ENCODE data around the gene ATOSB. TPM values are rescaled to one million over a fixed set of nuclear protein-coding genes. Genes with fewer than 3 reads are reported as not detected.

ATOSB gene
- total RNA-seq, 1 experiment from 2014 or later, result 9.2 TPM

DNA sequence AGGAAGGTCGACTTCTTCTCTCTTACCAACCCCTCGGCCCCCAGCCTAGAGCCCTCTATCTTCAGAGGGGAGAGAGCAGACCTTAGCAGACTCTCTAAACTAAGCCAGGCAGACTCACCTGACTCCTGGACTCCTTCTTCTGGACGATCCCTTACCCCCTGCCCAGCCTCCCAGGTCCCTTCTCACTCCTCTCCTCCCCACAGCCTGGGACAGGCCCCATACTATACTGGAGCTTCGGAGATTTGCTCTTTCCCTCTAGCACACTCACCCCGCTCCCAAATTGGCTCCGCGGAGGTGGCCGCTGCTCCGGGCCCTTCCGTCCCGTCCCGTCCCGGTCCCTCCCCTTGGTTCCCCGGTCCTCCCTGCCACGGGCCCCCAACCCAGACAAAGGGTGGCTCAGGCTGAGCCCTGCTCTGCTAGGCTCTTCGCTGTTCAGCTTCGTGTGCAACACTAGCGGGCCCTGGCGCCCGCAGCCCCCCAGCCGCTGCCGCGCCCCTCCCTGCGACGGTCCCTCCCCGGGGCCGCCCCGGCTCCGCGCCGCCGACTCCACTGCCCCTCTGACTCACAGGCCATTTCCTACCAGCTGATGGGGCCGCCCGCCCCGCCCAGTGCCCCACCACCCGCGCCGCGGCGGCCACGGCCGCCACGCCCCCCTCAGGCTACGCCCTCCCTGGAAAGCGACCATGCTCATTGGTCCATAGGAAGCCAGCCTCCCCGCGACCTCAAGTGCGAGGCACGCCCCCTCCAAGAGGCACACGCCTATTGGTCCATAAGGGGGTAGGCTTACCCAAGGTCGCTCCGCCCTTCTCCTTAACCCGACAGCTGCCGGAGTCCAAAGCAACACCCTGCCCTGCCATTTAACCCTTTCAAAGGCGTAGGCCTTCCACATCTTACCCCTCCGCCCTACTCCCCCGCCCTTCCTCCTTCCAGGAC, 4.4 kb downstream of the ATOSB start:
- H3K9ac ChIP-seq (ENCODE audit: low read length), result peak overlapping the region; percentile 63
- TF ChIP-seq EZH2 (IDR thresholded peaks at IDR 0.05; ENCODE audit: low read length, unreplicated experiment) (no peak), EZH2phosphoT487 (IDR thresholded peaks at IDR 0.05; ENCODE audit: borderline replicate concordance, low read length) (no peak)
- TF ChIP-seq, protein P1, sequence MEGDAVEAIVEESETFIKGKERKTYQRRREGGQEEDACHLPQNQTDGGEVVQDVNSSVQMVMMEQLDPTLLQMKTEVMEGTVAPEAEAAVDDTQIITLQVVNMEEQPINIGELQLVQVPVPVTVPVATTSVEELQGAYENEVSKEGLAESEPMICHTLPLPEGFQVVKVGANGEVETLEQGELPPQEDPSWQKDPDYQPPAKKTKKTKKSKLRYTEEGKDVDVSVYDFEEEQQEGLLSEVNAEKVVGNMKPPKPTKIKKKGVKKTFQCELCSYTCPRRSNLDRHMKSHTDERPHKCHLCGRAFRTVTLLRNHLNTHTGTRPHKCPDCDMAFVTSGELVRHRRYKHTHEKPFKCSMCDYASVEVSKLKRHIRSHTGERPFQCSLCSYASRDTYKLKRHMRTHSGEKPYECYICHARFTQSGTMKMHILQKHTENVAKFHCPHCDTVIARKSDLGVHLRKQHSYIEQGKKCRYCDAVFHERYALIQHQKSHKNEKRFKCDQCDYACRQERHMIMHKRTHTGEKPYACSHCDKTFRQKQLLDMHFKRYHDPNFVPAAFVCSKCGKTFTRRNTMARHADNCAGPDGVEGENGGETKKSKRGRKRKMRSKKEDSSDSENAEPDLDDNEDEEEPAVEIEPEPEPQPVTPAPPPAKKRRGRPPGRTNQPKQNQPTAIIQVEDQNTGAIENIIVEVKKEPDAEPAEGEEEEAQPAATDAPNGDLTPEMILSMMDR (conservative IDR thresholded peaks at IDR 0.05; ENCODE audit: low read depth, low read length), result no peak
- peak overlapping the region; percentile 94 for H3K4me2 ChIP-seq (ENCODE audit: low read length)
- peak overlapping the region; percentile 41 for H3K27ac ChIP-seq (ENCODE audit: low read length)
- H3K9me3 ChIP-seq (ENCODE audit: low read length), result no peaks in the 10 kb centered on the region
- no peaks in the 10 kb centered on the region for H3K9me2 ChIP-seq (replicated peaks; ENCODE audit: low read length)
- ChIA-PET POLR2A (ENCODE audit: unreplicated experiment) (interaction anchor here (0.6 kb wide), 2 partner anchors 50 to 52 kb away, joined by 4 to 7 read pairs; no protein-coding TSS in a partner anchor), CTCF (interaction anchor here (0.6 kb wide), 1 partner anchor 8 kb away, joined by 5 read pairs; no protein-coding TSS in a partner anchor)
- ATAC-seq (peak; percentile 62), DNase-seq (peak; percentile 94)
- H3K4me3 ChIP-seq (ENCODE audit: low read length), result peak overlapping the region; percentile 82
- no peaks in the 10 kb centered on the region for H3K79me2 ChIP-seq (ENCODE audit: low read length)
- H2AFZ ChIP-seq (ENCODE audit: low read length), result peak overlapping the region; percentile 80
- no peaks in the 10 kb centered on the region for H4K20me1 ChIP-seq (ENCODE audit: low read length)
- H3K27me3 ChIP-seq (ENCODE audit: low read length), result no peaks in the 10 kb centered on the region
- H3K36me3 ChIP-seq (ENCODE audit: low read depth, low read length), result no peaks in the 10 kb centered on the region
- H3K4me1 ChIP-seq (ENCODE audit: insufficient read depth, low read length), result peaks cover 44% of the 10 kb centered on the region
- no TSS peak for BruUV-seq (replicated peaks)
- intact Hi-C loops (cut with micrococcal nuclease), result no loop called here
- no peaks in the 10 kb centered on the region for H3F3A ChIP-seq (ENCODE audit: low read length, unreplicated experiment)

DNA sequence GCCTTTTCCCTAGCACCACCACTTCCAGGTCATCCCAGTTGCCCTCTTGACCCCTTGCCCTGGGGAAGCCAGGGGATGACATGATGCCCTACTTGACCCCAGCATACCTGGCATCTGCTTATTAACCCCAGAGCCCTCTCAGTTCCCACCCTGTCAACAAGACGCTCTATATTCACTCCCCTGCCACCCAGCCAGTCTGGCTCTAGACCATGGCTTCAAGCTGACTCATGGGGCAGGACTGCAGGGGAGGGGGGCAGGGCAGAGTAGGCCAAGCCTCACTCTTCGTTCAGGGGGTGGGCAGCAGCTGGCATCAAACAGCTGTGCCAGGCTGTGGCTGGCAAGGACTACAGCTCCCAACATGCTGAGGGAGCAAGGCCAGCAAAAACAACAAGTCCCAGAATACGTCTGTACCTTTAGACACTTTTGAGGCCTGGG, 5.3 kb downstream of the ATOSB start:
- POLR2A ChIA-PET (ENCODE audit: unreplicated experiment), result interaction anchor here (0.6 kb wide), 1 partner anchor 51 kb away, joined by 7 read pairs; no protein-coding TSS in a partner anchor
- no peaks in the 10 kb centered on the region for H3K9me3 ChIP-seq (ENCODE audit: low read length)
- peaks cover 43% of the 10 kb centered on the region for H3K4me1 ChIP-seq (ENCODE audit: insufficient read depth, low read length)
- BruUV-seq (replicated peaks), result no TSS peak
- peak overlapping the region; percentile 82 for H3K4me3 ChIP-seq (ENCODE audit: low read length)
- peak overlapping the region; percentile 94 for H3K4me2 ChIP-seq (ENCODE audit: low read length)
- H3K79me2 ChIP-seq (ENCODE audit: low read length), result no peaks in the 10 kb centered on the region
- no peaks in the 10 kb centered on the region for H3K27me3 ChIP-seq (ENCODE audit: low read length)
- peak; percentile 7; the same call in 1 of the 2 replicates for ATAC-seq
- CTCF ChIA-PET, result interaction anchor here (0.5 kb wide), 1 partner anchor 40 kb away, joined by 11 read pairs; no protein-coding TSS in a partner anchor
- no peak overlapping the region for H3K9ac ChIP-seq (ENCODE audit: low read length)
- no peaks in the 10 kb centered on the region for H3K36me3 ChIP-seq (ENCODE audit: low read depth, low read length)
- H3K9me2 ChIP-seq (replicated peaks; ENCODE audit: low read length), result no peaks in the 10 kb centered on the region
- H3F3A ChIP-seq (ENCODE audit: low read length, unreplicated experiment), result no peaks in the 10 kb centered on the region
- H2AFZ ChIP-seq (ENCODE audit: low read length), result no peak overlapping the region
- DNase-seq, result peak; percentile 56
- no peaks in the 10 kb centered on the region for H4K20me1 ChIP-seq (ENCODE audit: low read length)
- intact Hi-C loops (cut with micrococcal nuclease), result no loop called here
- H3K27ac ChIP-seq (ENCODE audit: low read length), result no peak overlapping the region
- TF ChIP-seq EZH2phosphoT487 (IDR thresholded peaks at IDR 0.05; ENCODE audit: borderline replicate concordance, low read length) (no peak), EZH2 (IDR thresholded peaks at IDR 0.05; ENCODE audit: low read length, unreplicated experiment) (no peak)
- TF ChIP-seq, protein P1 (conservative IDR thresholded peaks at IDR 0.05; ENCODE audit: low read depth, low read length), result no peak
